NCI-H82 (cell line): ENCODE results near the gene SRC.

Source experiments
- DNase-seq: peaks from one replicate; lab custom pipeline; 2025; lab: John Stamatoyannopoulos, UW

SRC gene

DNA sequence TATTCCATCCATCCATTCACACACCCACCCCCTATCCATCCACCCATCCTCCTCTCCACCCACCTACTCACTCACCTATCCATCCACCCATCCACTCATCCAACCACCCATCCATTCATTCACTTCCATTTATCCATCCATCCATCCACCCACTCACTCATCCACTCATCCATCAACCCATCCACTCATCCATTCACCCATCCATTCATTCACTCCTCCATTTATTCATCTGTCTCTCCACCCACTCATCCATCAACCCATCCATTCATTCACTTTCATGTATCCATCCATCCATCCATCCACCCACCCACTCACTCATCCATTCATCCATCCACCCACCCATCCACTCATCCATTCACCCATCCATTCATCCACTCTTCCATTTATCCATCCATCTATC lies 84.1 kb downstream of the SRC start:
- DNase-seq, result no peak

GRCh38 chr20:37430778-37431460 lies 85.0 kb downstream of the SRC start:
- DNase-seq, result no peak

- no peak for DNase-seq
Observed at GRCh38 chr20:37431786-37432185, 85.8 kb downstream of the SRC start.

- DNase-seq, result no peak
Observed at GRCh38 chr20:37432606-37433005, 86.7 kb downstream of the SRC start.

GRCh38 chr20:37435607-37436006 lies 89.7 kb downstream of the SRC start:
- no peak for DNase-seq

DNA sequence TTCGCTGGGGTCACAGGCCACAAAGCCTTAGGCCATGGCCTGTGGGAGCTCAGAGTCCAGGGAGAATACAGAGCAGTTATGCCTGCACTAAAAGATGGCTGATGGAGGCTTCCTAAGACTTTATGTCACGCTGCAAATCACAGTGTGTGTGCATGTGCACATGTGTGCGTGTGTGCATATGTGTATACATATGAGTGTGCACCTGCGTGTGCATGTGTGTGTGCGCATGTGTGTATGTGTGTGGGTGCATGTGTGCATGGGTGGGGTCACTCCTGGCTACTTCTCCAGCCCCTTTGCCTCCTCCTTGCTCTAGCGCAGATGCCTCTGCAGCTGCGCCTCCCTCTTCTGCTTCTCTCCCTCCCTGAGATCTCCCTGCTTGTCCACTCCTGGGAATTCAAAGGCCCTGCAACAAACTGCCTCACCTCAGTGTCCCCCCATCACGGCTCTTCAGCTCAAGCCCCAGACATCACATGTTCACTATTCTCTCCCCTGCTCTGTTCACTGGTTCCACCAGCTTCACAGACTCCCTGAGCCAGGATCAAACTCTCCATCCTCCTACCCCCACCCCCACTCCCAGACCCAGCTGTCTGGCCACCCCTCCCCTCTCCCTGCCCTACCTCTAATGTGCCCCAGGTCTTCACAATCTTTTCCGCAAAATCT lies 90.7 kb downstream of the SRC start:
- no peak for DNase-seq

DNA sequence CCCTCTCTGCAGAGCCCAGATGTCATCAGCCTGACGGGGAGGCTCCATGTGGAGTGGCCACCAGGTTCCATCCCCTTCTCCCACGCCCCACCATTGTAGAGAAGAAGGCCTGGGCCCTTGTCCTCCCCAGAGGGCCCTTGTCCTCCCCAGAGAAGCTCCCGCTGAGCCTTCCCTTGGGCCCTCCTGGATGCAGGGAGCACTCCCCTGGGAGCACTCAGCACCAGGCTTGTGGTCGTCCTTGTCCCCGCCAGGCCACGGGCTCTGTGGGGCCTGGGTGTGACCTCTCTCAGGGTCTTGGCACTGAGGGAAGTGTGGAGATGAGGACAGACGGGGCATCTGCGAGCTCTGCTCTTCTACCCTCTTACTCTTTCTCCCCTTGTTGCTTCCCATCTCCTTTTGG lies 91.7 kb downstream of the SRC start:
- no peak for DNase-seq

DNA sequence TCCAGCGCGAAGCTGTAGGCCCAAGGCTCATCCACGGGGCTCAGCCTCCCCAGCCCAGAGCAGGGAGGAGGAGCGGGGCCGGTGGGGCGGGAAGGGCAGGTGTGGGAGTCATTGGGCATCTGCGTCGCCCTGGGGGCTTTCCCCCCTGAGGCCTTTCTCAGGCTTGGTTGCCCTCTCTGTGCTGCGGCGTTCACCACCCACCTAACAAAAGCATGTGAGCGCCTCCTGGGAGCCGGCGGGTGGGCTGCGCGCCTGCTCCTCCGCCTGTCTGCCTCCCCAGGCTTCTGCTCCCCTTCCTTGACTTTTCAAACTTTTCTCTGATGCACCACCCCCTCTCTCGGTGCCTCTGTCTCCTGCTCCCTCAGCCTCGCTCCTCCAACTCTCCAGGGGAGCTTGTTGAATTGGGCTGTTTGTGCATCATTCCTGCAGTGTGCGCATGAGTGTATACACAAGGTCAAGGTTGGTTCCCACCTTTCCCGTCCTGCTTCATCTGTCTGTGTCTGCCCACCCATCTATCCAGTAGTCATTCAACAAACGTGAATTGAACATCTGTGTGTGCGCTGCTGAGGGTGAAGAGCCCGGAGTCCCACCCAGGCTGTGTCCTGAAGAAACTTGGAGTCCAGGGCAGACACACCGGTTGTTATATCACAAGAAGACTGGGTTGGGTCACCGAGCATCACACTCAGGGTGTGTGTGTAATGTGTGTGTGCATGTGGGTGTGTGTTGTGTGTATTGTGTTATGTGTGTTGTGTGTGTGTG lies 92.7 kb downstream of the SRC start:
- DNase-seq, result no peak

DNA sequence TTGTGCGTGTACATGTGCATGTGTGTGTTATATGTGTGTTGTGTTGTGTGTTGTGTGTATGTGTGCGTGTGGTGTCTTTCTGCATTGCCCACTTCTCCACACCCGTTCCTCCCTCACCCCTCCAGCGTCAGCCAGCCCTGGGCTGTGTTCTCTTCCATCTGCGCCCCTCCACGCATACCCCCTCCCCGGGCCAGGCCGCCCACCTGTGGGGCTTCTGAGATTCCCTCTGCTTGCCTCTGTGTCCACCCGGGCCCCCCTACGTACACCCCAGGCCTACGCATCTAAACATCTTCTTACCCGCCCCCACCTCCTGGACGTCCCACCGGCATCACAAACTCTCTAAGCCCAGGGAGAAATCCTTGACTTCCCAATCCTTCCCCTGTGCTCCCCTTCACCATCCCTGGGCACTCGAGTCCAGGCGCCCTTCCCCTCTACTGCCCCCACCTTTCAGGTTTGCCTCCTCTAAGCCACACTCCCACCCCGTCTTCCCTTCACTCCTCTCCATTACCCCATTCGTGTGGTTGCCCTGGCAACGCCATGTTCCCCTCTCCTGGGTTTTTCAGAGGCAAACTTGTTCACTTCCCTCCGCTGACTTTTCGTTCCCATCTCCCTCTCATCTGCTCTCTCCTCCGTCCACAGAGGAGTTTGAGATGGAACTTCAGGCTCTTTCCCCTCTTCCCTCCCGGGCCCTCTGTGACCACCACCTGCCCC lies 93.4 kb downstream of the SRC start:
- no peak for DNase-seq

DNA sequence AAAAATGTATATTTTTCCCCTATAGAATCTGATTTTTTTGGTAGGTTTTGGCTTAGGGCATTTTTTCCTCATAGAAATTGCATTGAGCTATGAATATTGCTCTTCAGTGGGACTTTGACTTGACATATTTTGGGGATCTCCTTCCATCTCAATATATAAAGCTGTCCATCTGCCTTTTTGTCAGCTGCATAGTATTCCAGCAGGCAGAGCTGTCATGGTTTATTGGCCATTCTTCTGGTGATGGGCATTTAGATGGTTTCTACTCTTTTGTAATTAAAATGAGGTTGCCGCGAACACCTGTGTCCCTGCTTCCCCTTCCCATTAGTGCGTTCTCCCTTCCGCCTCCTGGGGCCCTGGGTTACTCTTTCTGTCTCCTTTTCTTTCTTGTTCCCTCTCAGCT lies 95.1 kb downstream of the SRC start:
- no peak for DNase-seq

GRCh38 chr20:37442547-37442946 lies 96.6 kb downstream of the SRC start:
- DNase-seq, result no peak

DNA sequence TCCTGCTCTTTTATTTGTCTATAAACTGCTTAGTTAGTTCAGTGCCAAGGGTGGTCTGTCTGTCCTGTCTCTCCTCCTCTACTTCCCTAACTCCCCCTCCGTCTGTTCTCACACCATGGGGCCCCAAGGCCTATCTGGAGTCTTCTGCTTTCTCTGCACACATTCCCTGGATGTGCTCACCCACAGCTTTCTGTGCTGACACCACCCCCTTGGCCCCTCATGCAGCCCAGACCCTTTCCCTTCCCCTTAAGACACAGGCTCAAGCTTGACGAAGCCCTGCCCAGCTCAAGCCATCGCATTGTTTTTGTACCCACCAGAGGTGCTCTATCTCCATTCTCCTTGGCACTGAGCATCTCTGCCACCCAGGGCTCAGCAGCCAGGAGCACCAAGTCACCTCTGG lies 97.0 kb downstream of the SRC start:
- no peak for DNase-seq

- DNase-seq, result no peak
Observed at GRCh38 chr20:37443596-37443995, 97.7 kb downstream of the SRC start.

GRCh38 chr20:37445041-37445440 lies 99.1 kb downstream of the SRC start:
- DNase-seq, result no peak

DNA sequence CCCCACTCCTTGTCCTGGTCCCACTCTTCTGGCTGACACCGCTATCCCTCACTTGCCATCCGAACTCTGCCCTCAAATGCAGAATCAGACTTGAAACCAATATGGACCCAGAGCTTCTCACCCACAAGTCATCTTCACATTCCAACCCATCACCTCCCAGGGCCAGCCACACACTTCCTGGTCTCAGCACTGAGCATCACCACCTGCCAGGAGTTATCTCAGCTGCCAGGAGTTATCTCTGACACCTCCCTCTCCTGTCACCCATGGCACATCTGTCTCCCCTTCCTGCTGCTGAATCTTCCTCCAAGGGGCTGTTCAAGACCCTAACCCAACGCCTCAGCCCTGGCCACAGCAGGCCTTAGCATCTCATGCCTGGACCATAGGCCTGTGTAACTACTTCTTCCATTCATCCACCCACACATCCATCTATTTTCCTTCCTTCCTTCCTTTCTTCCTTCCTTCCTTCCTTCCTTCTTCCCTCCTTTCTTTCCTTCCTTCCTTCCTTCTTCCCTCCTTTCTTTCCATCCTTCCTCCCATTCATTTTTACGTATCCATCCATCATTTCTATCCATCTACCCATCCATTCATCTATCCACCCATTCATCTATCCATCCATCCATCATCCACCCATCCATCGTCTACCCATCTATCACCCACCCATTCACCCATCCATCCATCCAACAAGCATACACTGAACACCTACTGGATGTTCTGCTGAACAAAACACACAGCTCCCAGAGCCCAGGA lies 100.5 kb downstream of the SRC start:
- no peak for DNase-seq

GRCh38 chr20:37447688-37448087 lies 101.7 kb downstream of the SRC start:
- no peak for DNase-seq

- peak; percentile 41 for DNase-seq
Observed at GRCh38 chr20:37449276-37449675, 103.3 kb downstream of the SRC start.

GRCh38 chr20:37450344-37450743 lies 104.4 kb downstream of the SRC start:
- DNase-seq, result no peak

- DNase-seq, result no peak
Observed at GRCh38 chr20:37451616-37452015, 105.7 kb downstream of the SRC start.

GRCh38 chr20:37452236-37452635 lies 106.3 kb downstream of the SRC start:
- no peak for DNase-seq

- DNase-seq, result no peak
Observed at GRCh38 chr20:37453288-37453687, 107.3 kb downstream of the SRC start.

GRCh38 chr20:37453836-37454235 lies 107.9 kb downstream of the SRC start:
- no peak for DNase-seq
